GM19351 (cell line): ENCODE data around the gene LPP.

ENCODE experiments used
- ATAC-seq: cut with Tn5 transposase; IDR thresholded peaks from one replicate; pipeline ENCODE4 v1.9.1; 2021; ENCODE audit warnings: mild to moderate bottlenecking, moderate library complexity; ENCODE audit not compliant: unreplicated experiment

LPP gene

GRCh38 chr3:188841906-188842305 is 687.9 kb downstream of the LPP start:
- no peak for ATAC-seq

GRCh38 chr3:188842639-188843038 is 688.7 kb downstream of the LPP start:
- no peak for ATAC-seq

GRCh38 chr3:188844096-188844495 is 690.1 kb downstream of the LPP start:
- no peak for ATAC-seq

GRCh38 chr3:188845514-188845913 is 691.6 kb downstream of the LPP start:
- ATAC-seq: no peak

DNA sequence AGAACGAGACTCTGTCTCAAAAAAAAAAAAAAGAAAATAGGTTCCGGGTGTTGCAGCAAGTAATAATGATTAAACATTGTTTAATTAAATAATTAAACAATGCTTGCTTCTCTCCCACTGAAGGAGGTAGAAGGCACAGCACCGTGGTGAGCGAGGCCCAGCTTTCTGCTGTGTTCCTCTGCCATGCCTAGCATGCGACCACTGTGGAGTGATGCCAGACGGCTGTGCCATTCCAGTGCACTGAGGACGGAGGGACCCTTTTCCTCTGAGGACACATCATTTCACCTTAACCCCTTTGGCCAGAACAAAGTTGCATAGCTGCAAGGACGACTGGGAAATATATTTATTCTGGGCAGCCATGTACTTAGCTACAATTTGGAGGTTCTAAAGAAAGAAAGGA is 695.0 kb downstream of the LPP start:
- no peak for ATAC-seq

- no peak for ATAC-seq
These were observed 700.2 kb downstream of the LPP start for GRCh38 chr3:188853856-188854771.

DNA sequence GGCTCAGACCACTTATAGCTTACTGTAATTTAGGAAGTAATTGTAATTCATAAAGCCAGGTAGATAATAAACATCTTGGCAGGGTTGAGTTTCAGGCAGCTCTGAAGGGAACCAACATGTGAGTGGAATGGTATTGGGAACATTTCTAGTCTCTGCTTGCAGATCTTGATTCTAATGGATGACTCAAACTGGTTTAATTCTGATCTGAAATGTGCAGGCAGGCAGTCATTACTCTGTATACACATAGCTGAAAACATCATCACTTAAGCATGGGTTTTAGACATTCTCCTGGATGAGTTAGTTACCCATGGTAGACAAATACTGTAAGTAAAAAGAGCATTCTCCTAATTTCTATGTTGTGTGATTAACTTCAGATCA is 700.8 kb downstream of the LPP start:
- no peak for ATAC-seq

GRCh38 chr3:188855675-188856074 is 701.7 kb downstream of the LPP start:
- ATAC-seq: no peak

- no peak for ATAC-seq
These were observed 706.2 kb downstream of the LPP start for GRCh38 chr3:188860147-188860546.

DNA sequence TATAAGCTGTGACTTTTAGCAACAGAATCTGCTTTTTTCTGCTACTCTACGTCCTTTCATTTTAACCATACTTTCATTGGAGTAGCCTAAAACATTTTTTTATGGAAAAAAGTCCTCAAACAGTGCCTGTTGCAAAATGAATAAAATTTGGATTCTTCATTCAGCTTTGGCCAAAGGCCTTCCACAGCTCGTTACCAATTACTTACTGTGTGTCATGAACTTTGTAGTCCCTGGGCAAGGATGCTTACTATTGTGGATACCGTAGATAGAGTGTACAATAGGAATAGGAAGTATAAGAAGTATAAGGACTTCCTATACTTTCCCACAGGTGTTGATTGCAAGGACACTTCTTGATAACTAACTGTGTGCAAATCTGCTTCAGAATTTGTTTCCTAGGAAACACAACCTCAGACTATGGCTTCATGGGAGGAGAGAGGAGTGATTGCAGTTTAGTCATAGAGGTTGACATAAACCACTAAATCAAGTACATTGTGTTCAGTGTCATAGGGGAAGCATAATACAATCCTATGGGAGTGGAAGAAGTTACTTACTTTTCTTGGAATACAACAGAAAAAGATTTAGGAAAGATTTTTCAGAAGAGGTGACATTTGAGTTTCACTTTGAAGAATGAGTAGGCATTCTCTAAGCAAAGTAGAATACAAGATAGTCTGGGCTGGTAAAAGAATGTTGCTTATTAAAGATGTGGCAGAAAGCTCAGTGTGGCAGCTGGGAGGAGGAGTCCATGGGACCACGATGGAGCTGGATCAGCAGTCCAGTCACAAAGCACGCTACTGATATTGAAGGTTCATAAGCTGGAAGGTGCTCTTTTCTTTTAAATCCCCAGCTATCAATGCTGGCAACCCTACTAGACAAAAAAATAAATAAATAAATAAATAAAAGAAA is 708.1 kb downstream of the LPP start:
- ATAC-seq: no peak

DNA sequence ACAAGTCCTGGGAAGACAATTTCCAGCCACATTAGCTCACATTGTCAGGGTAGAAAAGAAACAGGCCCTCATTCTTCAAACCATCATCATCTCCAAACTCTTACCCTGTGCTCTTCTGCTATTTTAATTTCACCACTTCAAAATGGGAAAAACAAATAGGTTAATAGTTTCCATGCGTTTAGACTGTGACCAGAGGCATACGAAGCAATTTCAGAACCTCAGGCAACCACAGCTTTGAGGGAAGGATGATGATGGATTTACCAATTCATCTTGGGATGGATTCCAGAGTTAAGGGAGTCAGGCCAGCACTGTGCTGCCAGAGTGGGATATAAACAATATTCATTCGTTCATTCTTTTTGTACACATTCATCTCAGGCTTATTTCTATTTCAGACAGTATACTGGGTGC is 710.0 kb downstream of the LPP start:
- ATAC-seq: no peak

DNA sequence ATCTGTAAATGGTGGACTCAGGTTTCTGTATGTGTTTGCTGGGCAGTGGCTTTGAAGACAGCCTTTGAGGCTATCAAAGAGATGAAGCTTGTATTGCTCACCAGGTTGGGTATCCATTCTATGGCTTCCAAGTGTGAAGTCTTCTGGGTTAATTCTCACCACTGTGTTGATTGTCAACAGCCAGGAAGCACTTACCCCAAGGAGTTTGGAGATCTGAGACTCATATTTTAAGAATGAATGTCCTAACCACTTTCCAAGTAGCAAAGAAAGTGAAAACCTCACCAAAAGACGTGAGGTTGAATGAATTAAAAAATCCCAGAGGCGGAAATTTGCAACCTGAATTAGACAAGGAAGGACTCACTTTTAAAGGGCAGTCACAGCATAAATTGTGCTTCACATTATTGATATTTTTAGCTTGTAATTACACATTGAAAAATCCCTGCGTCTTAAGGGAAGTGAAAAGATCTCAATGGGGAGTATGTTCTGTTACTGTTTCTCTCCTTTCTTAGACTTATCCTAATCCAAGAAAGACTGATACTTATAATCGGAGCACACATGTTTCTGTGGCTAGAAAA is 713.8 kb downstream of the LPP start:
- ATAC-seq: no peak

DNA sequence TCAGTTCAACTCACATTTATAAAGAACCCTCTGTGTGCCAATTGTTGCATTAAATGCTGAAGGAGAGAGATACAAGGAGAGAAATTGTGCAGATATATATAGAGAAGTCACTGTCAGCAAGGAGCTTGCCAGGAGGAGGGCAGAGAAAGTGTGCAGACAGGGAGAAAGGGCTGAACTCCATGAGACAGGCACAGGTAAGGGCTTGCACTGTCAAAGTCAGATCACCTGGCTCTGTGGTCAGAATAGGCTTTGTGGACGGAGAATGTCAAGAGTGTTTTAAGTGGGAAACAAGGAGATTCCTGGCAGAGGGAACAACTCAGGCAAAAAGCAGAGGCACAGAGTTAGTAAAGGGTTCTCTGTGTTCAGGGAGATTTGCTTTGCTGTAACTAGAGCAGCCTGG is 714.8 kb downstream of the LPP start:
- ATAC-seq: no peak

DNA sequence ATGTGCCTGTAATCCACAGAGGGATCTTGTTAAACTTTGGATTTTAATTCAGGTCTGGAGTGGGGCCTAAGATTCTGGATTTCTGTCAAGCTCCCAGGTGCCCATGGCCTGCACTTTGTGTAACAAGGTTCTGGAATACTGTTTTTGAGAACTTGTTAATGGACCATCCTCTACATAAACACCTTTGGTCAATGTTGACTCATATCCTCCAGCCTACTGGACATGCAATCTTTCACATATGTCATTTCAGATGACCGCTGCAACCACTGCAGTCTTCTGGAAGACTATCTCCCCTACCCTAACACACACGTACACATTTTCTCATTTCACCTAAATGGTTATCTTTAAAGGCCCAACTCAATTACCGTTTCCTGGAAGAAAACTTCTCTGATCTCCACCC is 715.7 kb downstream of the LPP start:
- no peak for ATAC-seq

DNA sequence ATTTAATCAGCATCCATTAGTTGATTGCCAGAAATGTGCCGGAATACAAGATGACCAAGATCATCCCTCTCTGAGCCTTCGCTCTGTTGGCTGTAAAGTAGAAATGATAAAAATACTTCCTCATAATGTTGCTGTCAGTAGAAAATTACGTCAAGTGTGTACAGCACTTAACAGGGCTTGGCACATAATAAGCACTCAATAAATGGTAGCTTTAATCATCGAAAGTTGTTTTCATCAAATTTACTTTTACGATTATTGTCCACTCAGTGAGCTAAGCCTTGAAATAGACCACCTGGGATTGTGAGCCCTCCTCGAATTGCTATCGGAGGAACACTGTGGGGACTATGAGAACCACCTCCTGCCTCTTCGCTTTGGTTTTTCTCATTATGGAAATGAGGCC is 716.5 kb downstream of the LPP start:
- ATAC-seq: no peak

GRCh38 chr3:188874576-188874975 is 720.6 kb downstream of the LPP start:
- no peak for ATAC-seq

- ATAC-seq: no peak
These were observed 721.5 kb downstream of the LPP start for GRCh38 chr3:188875413-188875812.

DNA sequence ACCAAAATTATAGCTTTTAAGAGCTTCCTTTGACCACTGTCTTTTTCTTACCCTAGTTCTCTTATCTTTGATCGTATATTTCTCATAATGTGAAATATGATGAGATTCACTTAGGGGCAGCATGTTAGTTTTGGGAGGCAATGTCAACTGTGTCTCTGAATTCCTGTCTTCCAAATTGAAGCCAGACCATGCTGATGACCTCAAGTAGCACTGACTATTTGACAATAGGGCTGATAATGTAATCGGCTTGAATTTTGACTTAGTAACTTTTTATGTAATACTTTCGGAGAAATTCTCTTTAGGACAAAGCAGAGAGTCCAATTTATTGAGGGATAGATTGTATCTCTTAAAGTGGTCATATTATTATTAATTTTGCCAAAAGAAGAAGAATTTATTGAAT is 722.4 kb downstream of the LPP start:
- no peak for ATAC-seq

DNA sequence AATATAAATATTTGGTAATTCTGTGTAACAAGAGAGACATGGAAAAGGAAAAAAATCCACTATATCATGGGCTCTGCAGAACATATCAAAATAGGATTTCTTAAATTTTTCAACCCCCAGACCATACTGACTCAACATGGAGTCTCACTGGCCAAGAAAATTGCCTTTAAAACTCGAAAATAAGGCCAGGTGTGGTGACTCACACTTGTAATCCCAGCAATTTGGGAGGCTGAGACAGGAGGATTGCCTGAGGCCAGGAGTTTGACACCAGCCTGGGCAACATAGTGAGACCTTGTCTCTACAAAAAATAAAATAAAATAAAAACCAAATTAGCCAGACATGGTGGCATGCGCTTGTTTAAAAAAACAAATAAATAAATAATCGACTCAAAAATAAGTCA is 723.4 kb downstream of the LPP start:
- ATAC-seq: no peak

GRCh38 chr3:188878076-188878475 is 724.1 kb downstream of the LPP start:
- ATAC-seq: no peak

DNA sequence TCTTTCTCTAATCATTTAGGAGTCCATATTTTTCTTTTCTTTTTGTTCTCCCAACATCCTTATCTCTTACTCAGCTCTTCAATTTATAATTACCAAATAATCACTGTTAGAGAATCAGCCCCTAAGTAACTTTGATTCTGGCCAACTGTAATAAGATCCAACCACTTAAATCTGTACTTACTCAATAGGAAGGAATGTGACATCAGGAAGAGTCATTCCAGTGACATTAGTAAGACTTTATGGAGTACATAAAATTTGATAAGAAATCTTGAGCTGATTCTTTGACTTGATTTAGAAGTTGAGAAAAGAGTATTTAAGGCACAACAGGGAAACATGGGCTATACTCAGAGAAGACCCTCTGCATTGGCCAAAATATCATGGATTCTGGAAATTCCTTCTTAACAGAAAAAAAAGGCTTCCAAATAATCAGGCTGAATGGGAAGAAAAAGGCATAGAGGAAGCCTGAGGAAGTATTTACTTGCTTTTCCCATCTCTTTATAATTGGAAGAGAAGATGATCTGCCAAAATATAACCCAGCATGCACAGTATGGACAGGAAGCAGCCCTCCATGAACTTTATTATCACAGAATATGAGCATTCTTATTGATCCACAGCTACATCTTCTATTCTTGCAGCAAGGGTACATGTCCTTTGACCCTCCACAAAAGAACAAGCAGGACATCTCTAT is 728.1 kb downstream of the LPP start:
- ATAC-seq: no peak
